HG02763 (cell line): ENCODE measurements around the gene CAV1.

Experiments used
- ATAC-seq: cut with Tn5 transposase; IDR thresholded peaks from one replicate; pipeline ENCODE4 v1.9.1; 2021; ENCODE audit warnings: mild to moderate bottlenecking, moderate library complexity; ENCODE audit not compliant: unreplicated experiment

CAV1 gene

GRCh38 chr7:116597384-116597783, 72.5 kb downstream of the CAV1 start:
- no peak for ATAC-seq

- no peak for ATAC-seq
Observed at GRCh38 chr7:116598278-116598677, 73.4 kb downstream of the CAV1 start.

- no peak for ATAC-seq
Observed at GRCh38 chr7:116598861-116599260, 74.0 kb downstream of the CAV1 start.

- no peak for ATAC-seq
Observed at GRCh38 chr7:116601426-116601825, 76.6 kb downstream of the CAV1 start.

GRCh38 chr7:116607299-116607698, 82.5 kb downstream of the CAV1 start:
- ATAC-seq, result no peak

- no peak for ATAC-seq
Observed at GRCh38 chr7:116610210-116610609, 85.4 kb downstream of the CAV1 start.

- no peak for ATAC-seq
Observed at GRCh38 chr7:116610721-116611120, 85.9 kb downstream of the CAV1 start.
